ENCODE data around the gene LPIN1. TPM values are rescaled to one million over a fixed set of nuclear protein-coding genes. Genes with fewer than 3 reads are reported as not detected.

The LPIN1 gene
- total and polyA plus RNA-seq, 10 donors: 12.3 to 55.7 (median 34.8) TPM

DNA sequence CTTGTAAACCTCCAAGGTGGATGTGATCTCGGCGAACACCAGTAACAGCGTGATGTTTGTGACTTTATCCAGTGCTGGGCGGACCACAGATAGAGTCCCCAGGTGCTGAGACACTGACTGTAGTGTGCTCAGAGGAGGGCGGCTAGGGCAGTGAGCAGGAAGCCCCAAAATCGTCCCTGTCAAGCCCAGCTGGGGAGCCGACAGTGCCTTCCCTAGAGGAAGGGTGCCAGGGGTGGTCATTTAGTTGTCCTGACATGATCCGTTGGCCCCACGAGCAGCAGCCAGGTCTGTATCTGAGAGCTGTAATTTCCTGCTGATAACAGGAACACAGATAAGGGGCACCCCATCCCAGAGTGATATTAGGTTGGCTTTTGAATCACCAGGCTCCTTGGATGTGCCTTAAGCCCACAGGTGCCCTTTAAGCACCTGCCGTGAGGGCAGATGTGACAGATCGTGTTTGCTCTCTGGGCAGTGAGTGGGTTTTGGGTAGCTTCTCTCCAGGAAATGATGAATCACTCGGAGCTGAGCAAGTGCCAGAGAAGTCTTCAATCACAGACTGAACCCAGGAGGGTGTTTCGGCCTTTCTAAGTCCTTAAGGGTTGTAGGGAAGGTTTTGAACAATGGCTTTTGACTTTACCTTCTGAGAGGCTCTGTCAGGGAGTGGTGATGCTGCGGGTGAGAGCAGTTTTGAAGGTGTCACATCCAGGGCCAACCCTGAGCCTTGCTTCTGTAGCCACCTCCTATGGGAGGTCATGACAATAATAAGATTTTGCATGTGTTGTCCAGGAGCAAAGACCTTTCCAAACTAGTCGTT is 7.7 kb downstream of the LPIN1 start:
- peak; percentile 85 for DNase-seq
- WGBS, 5 donors: 10 to 15% (median 13%) methylated on average over 13 to 15 of the region's 15 CpGs
- peak overlapping the region; percentile 49 to 90 (median 84) for H3K27ac ChIP-seq
- peaks cover 42 to 96% (median 90%) of the 10 kb centered on the region in 6 donors for H3K4me1 ChIP-seq
- no peaks in the 10 kb centered on the region for H3K9me3 ChIP-seq
- peak overlapping the region in 4 of 8 donors; percentile 8 to 55 (median 16) for H3K4me3 ChIP-seq
- intact Hi-C loops (cut with DNase I; ENCODE audit: low total_unique reads): no loop called here
- TF ChIP-seq POLR2AphosphoS5 (IDR thresholded peaks at IDR 0.05): peak in 2 of 3 donors; percentile 3 to 30
- TF ChIP-seq, protein P1, sequence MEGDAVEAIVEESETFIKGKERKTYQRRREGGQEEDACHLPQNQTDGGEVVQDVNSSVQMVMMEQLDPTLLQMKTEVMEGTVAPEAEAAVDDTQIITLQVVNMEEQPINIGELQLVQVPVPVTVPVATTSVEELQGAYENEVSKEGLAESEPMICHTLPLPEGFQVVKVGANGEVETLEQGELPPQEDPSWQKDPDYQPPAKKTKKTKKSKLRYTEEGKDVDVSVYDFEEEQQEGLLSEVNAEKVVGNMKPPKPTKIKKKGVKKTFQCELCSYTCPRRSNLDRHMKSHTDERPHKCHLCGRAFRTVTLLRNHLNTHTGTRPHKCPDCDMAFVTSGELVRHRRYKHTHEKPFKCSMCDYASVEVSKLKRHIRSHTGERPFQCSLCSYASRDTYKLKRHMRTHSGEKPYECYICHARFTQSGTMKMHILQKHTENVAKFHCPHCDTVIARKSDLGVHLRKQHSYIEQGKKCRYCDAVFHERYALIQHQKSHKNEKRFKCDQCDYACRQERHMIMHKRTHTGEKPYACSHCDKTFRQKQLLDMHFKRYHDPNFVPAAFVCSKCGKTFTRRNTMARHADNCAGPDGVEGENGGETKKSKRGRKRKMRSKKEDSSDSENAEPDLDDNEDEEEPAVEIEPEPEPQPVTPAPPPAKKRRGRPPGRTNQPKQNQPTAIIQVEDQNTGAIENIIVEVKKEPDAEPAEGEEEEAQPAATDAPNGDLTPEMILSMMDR (IDR thresholded peaks at IDR 0.05 in 8 of 11, conservative IDR thresholded peaks at IDR 0.05 in 3 of 11): no peak
- no peaks in the 10 kb centered on the region for H3K27me3 ChIP-seq (replicated peaks in 1 of 7)
- no peaks in the 10 kb centered on the region for H3K36me3 ChIP-seq

DNA sequence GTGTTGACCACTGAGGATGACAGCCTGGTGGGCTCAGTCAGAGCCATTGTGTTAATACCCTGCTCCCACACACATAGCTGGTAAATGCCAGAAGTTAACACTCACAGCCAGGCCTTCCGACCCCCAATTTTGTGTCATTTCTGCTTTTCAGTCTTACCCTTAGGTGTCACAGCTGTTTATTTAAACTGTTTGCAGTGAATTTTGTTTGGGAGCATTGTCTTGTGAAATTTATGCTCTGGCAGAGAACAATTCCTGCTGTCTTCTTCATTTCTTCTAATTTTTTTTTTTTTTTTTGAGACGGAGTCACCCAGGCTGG is 8.2 kb downstream of the LPIN1 start:
- peak overlapping the region in 7 of 8 donors; percentile 49 to 90 (median 85) for H3K27ac ChIP-seq
- peaks cover 37 to 90% (median 84%) of the 10 kb centered on the region in 6 donors for H3K4me1 ChIP-seq
- 38 to 55% (median 45%) methylated on average over 2 of the region's 2 CpGs for WGBS, 5 donors

DNA sequence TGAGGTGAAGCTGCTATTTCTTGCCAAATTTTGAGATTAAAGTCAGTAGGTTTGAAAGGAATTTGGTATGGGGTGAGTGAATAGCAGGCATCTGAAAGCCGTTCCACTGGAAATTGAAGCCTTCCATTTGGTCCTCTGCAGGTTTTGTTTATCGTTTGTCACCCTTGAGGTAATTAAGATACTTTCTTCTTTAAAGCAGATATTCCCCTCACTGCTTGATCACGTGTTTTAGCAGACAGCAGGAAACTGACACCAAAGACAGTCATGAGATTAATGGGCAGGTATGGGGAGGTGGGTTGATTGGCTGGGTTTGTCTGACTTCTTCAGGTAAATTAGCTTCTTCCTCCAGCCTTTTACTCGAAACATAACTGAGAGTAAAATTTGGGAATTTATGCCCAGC is 10.7 kb downstream of the LPIN1 start:
- Histone ChIP-seq H3K9me3 (no peaks in the 10 kb centered on the region), H3K4me1 (peaks cover 28 to 71% (median 61%) of the 10 kb centered on the region in 6 donors)
- 56 to 65% (median 59%) methylated on average over 4 of the region's 4 CpGs for WGBS, 5 donors

More for the DNA sequence above, 8.2 kb downstream of the LPIN1 start:
- peak overlapping the region in 1 of 8 donors; percentile 55 for H3K4me3 ChIP-seq
- TF ChIP-seq POLR2A (IDR thresholded peaks at IDR 0.05): no peak
- TF ChIP-seq, protein P1 (IDR thresholded peaks at IDR 0.05 in 8 of 11, conservative IDR thresholded peaks at IDR 0.05 in 3 of 11): no peak
- no peak for TF ChIP-seq POLR2AphosphoS5 (IDR thresholded peaks at IDR 0.05)
- intact Hi-C loops (cut with DNase I; ENCODE audit: low total_unique reads): no loop called here
- DNase-seq: no peak
- no peaks in the 10 kb centered on the region for H3K27me3 ChIP-seq (replicated peaks in 1 of 7)
- H3K9me3 ChIP-seq: no peaks in the 10 kb centered on the region
- H3K36me3 ChIP-seq: no peaks in the 10 kb centered on the region

DNA sequence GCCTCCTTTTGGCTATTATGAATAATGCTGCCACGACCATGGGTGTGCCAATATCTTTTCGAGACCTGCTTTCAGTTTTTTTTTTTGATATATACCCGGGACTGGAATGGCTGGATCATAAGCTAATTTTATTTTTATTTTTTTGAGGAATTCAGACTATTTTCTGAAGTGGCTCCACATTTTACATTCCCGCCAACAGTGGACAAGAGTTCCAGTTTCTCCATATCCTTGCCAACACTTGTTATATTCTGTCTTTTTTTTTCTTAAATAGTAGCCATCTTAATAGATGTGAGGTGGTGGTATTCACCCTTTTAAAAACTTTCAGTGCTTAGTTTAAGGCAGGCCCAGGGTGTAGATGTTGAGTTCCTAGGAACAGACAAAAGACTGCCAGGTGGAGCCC is 11.8 kb downstream of the LPIN1 start:
- H3K9me3 ChIP-seq: no peaks in the 10 kb centered on the region
- TF ChIP-seq POLR2AphosphoS5 (IDR thresholded peaks at IDR 0.05) (no peak), POLR2A (IDR thresholded peaks at IDR 0.05) (no peak)
- TF ChIP-seq, protein P1 (IDR thresholded peaks at IDR 0.05 in 8 of 11, conservative IDR thresholded peaks at IDR 0.05 in 3 of 11): no peak
- peaks cover 22 to 72% (median 53%) of the 10 kb centered on the region in 6 donors for H3K4me1 ChIP-seq
- WGBS, 5 donors: 92 to 96% (median 93%) methylated on average over 4 of the region's 4 CpGs
- H3K27me3 ChIP-seq (replicated peaks in 1 of 7): no peaks in the 10 kb centered on the region
- intact Hi-C loops (cut with DNase I; ENCODE audit: low total_unique reads): no loop called here
- no peak overlapping the region for H3K4me3 ChIP-seq
- peaks cover 0 to 15% (median 0%) of the 10 kb centered on the region in 6 donors for H3K36me3 ChIP-seq
- peak overlapping the region in 1 of 8 donors; percentile 52 for H3K27ac ChIP-seq
- no peak for DNase-seq

More for the DNA sequence above, 10.7 kb downstream of the LPIN1 start:
- no peaks in the 10 kb centered on the region for H3K27me3 ChIP-seq (replicated peaks in 1 of 7)
- no peak for DNase-seq
- peaks cover 0 to 4% (median 0%) of the 10 kb centered on the region in 6 donors for H3K36me3 ChIP-seq
- no peak overlapping the region for H3K4me3 ChIP-seq
- intact Hi-C loops (cut with DNase I; ENCODE audit: low total_unique reads): no loop called here
- peak overlapping the region in 1 of 8 donors; percentile 52 for H3K27ac ChIP-seq
- TF ChIP-seq, protein P1 (IDR thresholded peaks at IDR 0.05 in 8 of 11, conservative IDR thresholded peaks at IDR 0.05 in 3 of 11): no peak
- TF ChIP-seq POLR2AphosphoS5 (IDR thresholded peaks at IDR 0.05): no peak
- TF ChIP-seq POLR2A (IDR thresholded peaks at IDR 0.05): no peak
